GM12865 (cell line): ENCODE measurements around the gene CCNY.

ENCODE experiments used
- DNase-seq: peaks from one replicate; pipeline ENCODE4 v3.0.0; 2010; ENCODE audit warnings: low read depth
- H3K4me3 ChIP-seq: 2 replicates; pipeline ENCODE4 v1.5.1; 2011; ENCODE audit warnings: mild to moderate bottlenecking, low read depth, low read length, control low read depth
- CTCF ChIP-seq: IDR thresholded peaks from 2 replicates; pipeline ENCODE4 v1.5.1; 2011; ENCODE audit warnings: low read length, control low read depth, low read depth, inconsistent platforms; ENCODE audit not compliant: insufficient read depth; ENCODE audit errors: missing control alignments

The CCNY gene

GRCh38 chr10:35503578-35503977 is 167.3 kb downstream of the CCNY start:
- DNase-seq: no peak
- H3K4me3 ChIP-seq: no peak overlapping the region
- no peak for TF ChIP-seq CTCF

GRCh38 chr10:35504132-35504531 is 167.8 kb downstream of the CCNY start:
- no peak for TF ChIP-seq CTCF
- DNase-seq: no peak
- H3K4me3 ChIP-seq: no peak overlapping the region

- no peak for DNase-seq
- TF ChIP-seq CTCF: no peak
- H3K4me3 ChIP-seq: no peak overlapping the region
Measured at GRCh38 chr10:35505241-35505873, 169.0 kb downstream of the CCNY start.

DNA sequence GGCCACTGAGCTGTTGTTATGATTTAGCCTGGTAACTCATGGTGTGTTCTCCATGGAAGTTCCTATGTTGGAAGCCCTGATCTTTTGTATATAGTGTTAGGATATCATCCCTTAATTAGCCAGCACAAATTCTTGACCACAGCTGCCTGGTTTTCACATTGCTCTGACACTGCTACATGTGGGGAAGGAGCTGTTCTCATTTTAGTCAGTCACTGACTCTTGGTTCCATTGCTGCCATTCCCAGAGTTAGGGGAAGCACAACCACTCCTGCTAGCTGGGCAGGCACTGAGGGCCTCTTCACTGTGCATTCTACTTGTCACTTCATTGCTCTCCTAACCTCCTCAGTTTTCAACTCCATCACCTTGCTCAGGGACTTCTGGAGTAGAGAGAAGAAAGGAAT is 170.4 kb downstream of the CCNY start:
- H3K4me3 ChIP-seq: no peak overlapping the region
- no peak for TF ChIP-seq CTCF
- DNase-seq: no peak

DNA sequence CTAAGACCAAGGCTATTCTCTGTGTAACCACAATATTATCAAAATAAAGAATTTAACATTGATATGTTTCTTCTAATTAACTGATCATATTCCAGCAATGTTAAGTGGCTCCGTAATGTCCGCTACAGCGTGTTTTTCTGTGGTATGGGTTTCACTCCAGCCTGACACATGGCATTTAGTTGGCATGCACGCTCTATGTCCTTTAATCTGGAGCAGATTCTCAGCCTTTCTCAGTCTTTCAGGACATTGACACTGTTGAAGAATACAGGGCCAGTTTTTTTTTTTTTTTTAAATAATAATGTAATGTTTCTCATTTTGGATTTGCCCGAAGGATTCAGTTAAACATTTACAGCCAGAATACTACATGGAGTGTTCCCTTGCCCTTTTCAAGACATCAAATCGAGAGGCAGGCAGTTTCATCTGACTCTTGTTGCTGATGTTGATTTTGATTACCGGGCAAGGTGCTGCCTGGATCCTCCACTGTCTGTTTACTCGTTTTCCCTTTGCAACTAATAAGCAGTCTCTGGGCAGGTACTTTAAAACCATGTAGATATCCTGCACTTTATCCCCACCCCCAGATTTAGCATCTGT is 171.3 kb downstream of the CCNY start:
- H3K4me3 ChIP-seq: no peak overlapping the region
- DNase-seq: no peak
- TF ChIP-seq CTCF: no peak

- TF ChIP-seq CTCF: no peak
- no peak for DNase-seq
- H3K4me3 ChIP-seq: no peak overlapping the region
Measured at GRCh38 chr10:35508647-35509046, 172.3 kb downstream of the CCNY start.

DNA sequence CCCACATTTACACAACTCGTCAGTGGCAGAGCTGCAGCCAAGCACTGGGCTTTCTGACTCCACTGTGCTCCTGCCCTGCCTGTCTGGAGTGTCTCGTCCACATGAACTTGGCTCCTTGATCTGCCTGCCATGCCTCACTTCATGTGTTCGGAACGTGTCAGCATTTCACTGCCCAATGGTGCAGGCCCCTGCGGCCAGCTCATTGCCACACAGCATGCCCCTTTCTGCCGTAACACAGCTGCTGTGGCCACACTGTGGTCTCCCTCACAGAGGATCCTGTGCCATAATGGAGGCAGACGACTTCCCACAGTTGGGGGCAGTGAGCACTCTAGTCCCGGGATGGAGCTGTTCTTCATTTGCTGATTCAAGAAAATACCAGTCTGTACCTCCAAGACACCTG is 174.6 kb downstream of the CCNY start:
- no peak for TF ChIP-seq CTCF
- H3K4me3 ChIP-seq: no peak overlapping the region
- no peak for DNase-seq
